H9 (cell line): ENCODE data around the gene IL3RA. TPM values are rescaled to one million over a fixed set of nuclear protein-coding genes. Genes with fewer than 3 reads are reported as not detected.

Source experiments
- DNase-seq: peaks from one replicate; pipeline ENCODE4 v3.0.0-alpha.2; 2017
- H2AFZ ChIP-seq: one replicate; pipeline ENCODE4 v1.6.1; 2013; ENCODE audit warnings: mild to moderate bottlenecking, low read length, control low read depth, moderate library complexity
- H2AK5ac ChIP-seq: 2 replicates; pipeline ENCODE4 v1.6.1; 2013; ENCODE audit warnings: low read length, control low read depth, mixed read lengths; ENCODE audit not compliant: insufficient read length
- H2BK120ac ChIP-seq: one replicate; pipeline ENCODE4 v1.6.1; 2013; ENCODE audit warnings: low read depth, mild to moderate bottlenecking, low read length, control low read depth, inconsistent platforms; ENCODE audit not compliant: poor library complexity, severe bottlenecking
- H2BK12ac ChIP-seq: 2 replicates; pipeline ENCODE4 v1.6.1; 2013; ENCODE audit warnings: low read length, control low read depth, mixed read lengths, low read depth; ENCODE audit not compliant: insufficient read length
- H2BK15ac ChIP-seq: 2 replicates; pipeline ENCODE4 v1.6.1; 2013; ENCODE audit warnings: low read depth, low read length, control low read depth
- H2BK20ac ChIP-seq: one replicate; pipeline ENCODE4 v1.6.1; 2013; ENCODE audit warnings: low read depth, mild to moderate bottlenecking, low read length, control low read depth, inconsistent platforms; ENCODE audit not compliant: poor library complexity, severe bottlenecking
- H2BK5ac ChIP-seq: 2 replicates; pipeline ENCODE4 v1.6.1; 2013; ENCODE audit warnings: low read length, control low read depth, mixed read lengths; ENCODE audit not compliant: insufficient read length
- H3K14ac ChIP-seq: 2 replicates; pipeline ENCODE4 v1.6.1; 2013; ENCODE audit warnings: low read length, control low read depth; ENCODE audit not compliant: insufficient read depth
- H3K18ac ChIP-seq: 2 replicates; pipeline ENCODE4 v1.6.1; 2013; ENCODE audit warnings: low read depth, mild to moderate bottlenecking, mixed read lengths, low read length, control low read depth; ENCODE audit not compliant: insufficient read length
- H3K23ac ChIP-seq: 2 replicates; pipeline ENCODE4 v1.6.1; 2013; ENCODE audit warnings: low read length, control low read depth, mixed read lengths, low read depth; ENCODE audit not compliant: insufficient read length
- H3K23me2 ChIP-seq: 2 replicates; pipeline ENCODE4 v1.6.1; 2013; ENCODE audit warnings: low read depth, mild to moderate bottlenecking, mixed read lengths, low read length, control low read depth; ENCODE audit not compliant: insufficient read length, poor library complexity, severe bottlenecking
- H3K27ac ChIP-seq: 2 replicates; pipeline ENCODE4 v1.5.1; 2013; ENCODE audit warnings: low read length, control low read depth, mixed read lengths, low read depth; ENCODE audit not compliant: insufficient read length
- H3K27me3 ChIP-seq: 2 replicates; pipeline ENCODE4 v1.6.1; 2013; ENCODE audit warnings: low read length, control low read depth, inconsistent platforms; ENCODE audit not compliant: insufficient read depth
- H3K4ac ChIP-seq: 2 replicates; pipeline ENCODE4 v1.6.1; 2013; ENCODE audit warnings: low read depth, mild to moderate bottlenecking, control low read depth, inconsistent platforms, low read length, moderate library complexity
- H3K4me1 ChIP-seq: 2 replicates; pipeline ENCODE4 v1.6.1; 2013; ENCODE audit warnings: low read length, control low read depth, inconsistent platforms; ENCODE audit not compliant: insufficient read depth
- H3K4me2 ChIP-seq: 2 replicates; pipeline ENCODE4 v1.6.1; 2013; ENCODE audit warnings: low read length, control low read depth, mixed read lengths; ENCODE audit not compliant: insufficient read length, insufficient read depth
- H3K56ac ChIP-seq: 2 replicates; pipeline ENCODE4 v1.6.1; 2013; ENCODE audit warnings: low read depth, mild to moderate bottlenecking, mixed read lengths, low read length, control low read depth; ENCODE audit not compliant: insufficient read length
- H3K79me1 ChIP-seq: 2 replicates; pipeline ENCODE4 v1.6.1; 2013; ENCODE audit warnings: low read depth, mild to moderate bottlenecking, moderate library complexity, low read length, control low read depth, inconsistent platforms; ENCODE audit not compliant: insufficient read depth, poor library complexity, severe bottlenecking
- H3K79me2 ChIP-seq: 2 replicates; pipeline ENCODE4 v1.6.1; 2013; ENCODE audit warnings: low read length, control low read depth, inconsistent platforms; ENCODE audit not compliant: insufficient read depth
- H3K9ac ChIP-seq: 2 replicates; pipeline ENCODE4 v1.6.1; 2013; ENCODE audit warnings: low read length, control low read depth, mixed read lengths; ENCODE audit not compliant: insufficient read length; ENCODE audit errors: extremely low read depth
- H3K9me3 ChIP-seq: one replicate; pipeline ENCODE4 v1.6.1; 2013; ENCODE audit warnings: low read depth, low read length, inconsistent platforms; ENCODE audit not compliant: control insufficient read depth
- H3T11ph ChIP-seq: one replicate; pipeline ENCODE4 v1.6.1; 2013; ENCODE audit warnings: mild to moderate bottlenecking, low read length, control low read depth, inconsistent platforms
- H4K20me1 ChIP-seq: one replicate; pipeline ENCODE4 v1.6.1; 2013; ENCODE audit not compliant: control insufficient read depth, insufficient read length, insufficient read depth
- H4K5ac ChIP-seq: 2 replicates; pipeline ENCODE4 v1.6.1; 2013; ENCODE audit warnings: low read depth, mild to moderate bottlenecking, mixed read lengths, low read length, control low read depth; ENCODE audit not compliant: insufficient read length
- H4K8ac ChIP-seq: replicated peaks from 2 replicates; pipeline ENCODE4 v1.6.1; 2013; ENCODE audit warnings: low read length, control low read depth, mixed read lengths, low read depth; ENCODE audit not compliant: insufficient read length
- H4K91ac ChIP-seq: 2 replicates; pipeline ENCODE4 v1.6.1; 2013; ENCODE audit warnings: low read depth, mild to moderate bottlenecking, moderate library complexity, mixed read lengths, low read length, control low read depth; ENCODE audit not compliant: insufficient read length
- H3K27ac Mint-ChIP-seq, 3 experiments: 2 replicates in 2 of 3; 3 replicates in 1 of 3; pipeline ENCODE4 v1.8.0; 2020 to 2021; ENCODE audit warnings: mixed read lengths in 3 of 3, mild to moderate bottlenecking in 1 of 3, moderate library complexity in 1 of 3
- H3K27me3 Mint-ChIP-seq: 2 replicates; pipeline ENCODE4 v1.8.0; 2021; ENCODE audit warnings: low read depth, mild to moderate bottlenecking, moderate library complexity, mixed read lengths
- H3K36me3 Mint-ChIP-seq, 3 experiments: 2 replicates in 2 of 3; 3 replicates in 1 of 3; pipeline ENCODE4 v1.8.0; 2020 to 2021; ENCODE audit warnings: low read depth in 3 of 3, mixed read lengths in 3 of 3; ENCODE audit not compliant: insufficient read depth in 1 of 3
- H3K4me1 Mint-ChIP-seq, 2 experiments: 2 replicates each; pipeline ENCODE4 v1.8.0; 2020; ENCODE audit warnings: mixed read lengths in 2 of 2
- H3K4me3 Mint-ChIP-seq, 2 experiments: 2 replicates in 1 of 2; 3 replicates in 1 of 2; pipeline ENCODE4 v1.8.0; 2020 to 2021; ENCODE audit warnings: mild to moderate bottlenecking in 2 of 2, mixed read lengths in 2 of 2, moderate library complexity in 1 of 2
- H3K9me3 Mint-ChIP-seq, 2 experiments: 2 replicates in 1 of 2; 3 replicates in 1 of 2; pipeline ENCODE4 v1.8.0; 2020; ENCODE audit warnings: mild to moderate bottlenecking in 2 of 2, mixed read lengths in 2 of 2, moderate library complexity in 1 of 2
- CTCF ChIP-seq: fragments of 200-600 bp; sonication (generic); conservative IDR thresholded peaks from 3 replicates; pipeline ENCODE4 v1.8.0; 2021; ENCODE audit warnings: antibody characterized with exemption, mild to moderate bottlenecking
- WGBS: extraction: QIAGEN DNeasy Blood & Tissue Kit; methylation state at CpG from one replicate; pipeline ENCODE4 v1.1.7; 2013; ENCODE audit warnings: missing lambda C conversion rate, low lambda C conversion rate, mixed read lengths; ENCODE audit not compliant: insufficient read length; ENCODE audit errors: extremely low coverage; 5-methylcytosine and 5-hydroxymethylcytosine counted together
- total RNA-seq: library from RNA; stranded (reverse); gene quantifications from 2 replicates; pipeline ENCODE4 v1.2.1, GENCODE V29; 2021

Gene IL3RA
- total RNA-seq, 1 experiment from 2014 or later = 0.24 TPM

GRCh38 chrX:1400049-1400448, 63.5 kb downstream of the IL3RA start:
- Histone ChIP-seq H3K9ac (no peak overlapping the region), H3K23ac (no peak overlapping the region), H4K20me1 (peaks cover 2% of the 10 kb centered on the region), H3K56ac (no peak overlapping the region), H2BK12ac (no peak overlapping the region), H3K27ac (no peak overlapping the region), H3K9me3 (no peaks in the 10 kb centered on the region), H4K8ac (no peak overlapping the region), H2BK15ac (no peak overlapping the region), H4K5ac (no peak overlapping the region), H3K79me2 (no peaks in the 10 kb centered on the region; the same call in 1 of the 2 replicates), H3T11ph (no peak overlapping the region), H3K14ac (no peak overlapping the region), H3K4me2 (no peak overlapping the region), H2AFZ (no peak overlapping the region), H3K23me2 (no peaks in the 10 kb centered on the region), H4K91ac (no peak overlapping the region), H3K18ac (no peak overlapping the region), H2BK20ac (no peak overlapping the region), H3K27me3 (no peaks in the 10 kb centered on the region), H3K4me1 (no peaks in the 10 kb centered on the region; the same call in 1 of the 2 replicates), H2BK5ac (no peak overlapping the region), H2AK5ac (no peak overlapping the region), H2BK120ac (no peak overlapping the region), H3K79me1 (peaks cover 8% of the 10 kb centered on the region), H3K4ac (no peak overlapping the region)
- Mint-ChIP-seq H3K36me3 (peaks cover 19 to 57% (median 25%) of the 10 kb centered on the region in 3 experiments), H3K9me3 (no peaks in the 10 kb centered on the region), H3K4me1 (peaks cover 9 to 14% of the 10 kb centered on the region in 2 experiments), H3K27ac (no peak overlapping the region), H3K4me3 (no peak overlapping the region), H3K27me3 (no peaks in the 10 kb centered on the region)
- no CpG with 5 or more reads among the region's 12 CpGs for WGBS
- TF ChIP-seq CTCF = no peak
- no peak for DNase-seq
